OCI-M2 (cell line): ENCODE results near the gene KLHL15.
"Not testable (repeated sequence)": the region's sequence is repeated elsewhere in the genome, so short reads cannot be mapped to it uniquely, and the experiment has no call there.

ENCODE experiments used
- DNase-seq: peaks from one replicate; lab custom pipeline; 2025; ENCODE audit not compliant: unreplicated experiment; lab: John Stamatoyannopoulos, UW

Gene KLHL15

GRCh38 chrX:24018809-24019208 lies 8.2 kb downstream of the KLHL15 start:
- DNase-seq, result no peak

GRCh38 chrX:24017674-24018073 lies 9.3 kb downstream of the KLHL15 start:
- no peak for DNase-seq

- no peak for DNase-seq
Measured at GRCh38 chrX:24014388-24015018, 12.5 kb downstream of the KLHL15 start.

- DNase-seq, result no peak
Measured at GRCh38 chrX:24012266-24012665, 14.7 kb downstream of the KLHL15 start.

GRCh38 chrX:24005867-24006266 lies 21.1 kb downstream of the KLHL15 start:
- no peak for DNase-seq

GRCh38 chrX:24005028-24005427 lies 22.0 kb downstream of the KLHL15 start:
- no peak for DNase-seq

GRCh38 chrX:24002792-24003191 lies 24.2 kb downstream of the KLHL15 start:
- no peak for DNase-seq

GRCh38 chrX:24002167-24002566 lies 24.8 kb downstream of the KLHL15 start:
- no peak for DNase-seq

GRCh38 chrX:23999671-24000070 lies 27.3 kb downstream of the KLHL15 start:
- DNase-seq, result no peak

GRCh38 chrX:23993012-23993633 lies 33.9 kb downstream of the KLHL15 start:
- no peak for DNase-seq

- no peak for DNase-seq
Measured at GRCh38 chrX:23992431-23992830, 34.6 kb downstream of the KLHL15 start.

- no peak for DNase-seq
Measured at GRCh38 chrX:23990455-23990854, 36.5 kb downstream of the KLHL15 start.

GRCh38 chrX:23989689-23990088 lies 37.3 kb downstream of the KLHL15 start:
- no peak for DNase-seq

- DNase-seq, result no peak
Measured at GRCh38 chrX:23982891-23983290, 44.1 kb downstream of the KLHL15 start.

GRCh38 chrX:23981711-23982110 lies 45.3 kb downstream of the KLHL15 start:
- no peak for DNase-seq

- no peak for DNase-seq
Measured at GRCh38 chrX:23981222-23981621, 45.8 kb downstream of the KLHL15 start.

GRCh38 chrX:23980011-23980441 lies 47.0 kb downstream of the KLHL15 start:
- DNase-seq, result no peak

- DNase-seq, result no peak
Measured at GRCh38 chrX:23978491-23978890, 48.5 kb downstream of the KLHL15 start.

- not testable (repeated sequence) for DNase-seq
Measured at GRCh38 chrX:23965630-23966029, 61.4 kb downstream of the KLHL15 start.

GRCh38 chrX:23964191-23964590 lies 62.8 kb downstream of the KLHL15 start:
- DNase-seq, result no peak

- DNase-seq, result no peak
Measured at GRCh38 chrX:23959781-23960180, 67.2 kb downstream of the KLHL15 start.

- no peak for DNase-seq
Measured at GRCh38 chrX:23954396-23954795, 72.6 kb downstream of the KLHL15 start.

GRCh38 chrX:23953908-23954269 lies 73.1 kb downstream of the KLHL15 start:
- DNase-seq, result no peak
